LoVo (cell line): ENCODE data around the gene IL15.

Experiments used
- DNase-seq: peaks from one replicate; pipeline ENCODE4 v3.0.0-alpha.2; 2016; ENCODE audit warnings: low spot score

IL15 gene

DNA sequence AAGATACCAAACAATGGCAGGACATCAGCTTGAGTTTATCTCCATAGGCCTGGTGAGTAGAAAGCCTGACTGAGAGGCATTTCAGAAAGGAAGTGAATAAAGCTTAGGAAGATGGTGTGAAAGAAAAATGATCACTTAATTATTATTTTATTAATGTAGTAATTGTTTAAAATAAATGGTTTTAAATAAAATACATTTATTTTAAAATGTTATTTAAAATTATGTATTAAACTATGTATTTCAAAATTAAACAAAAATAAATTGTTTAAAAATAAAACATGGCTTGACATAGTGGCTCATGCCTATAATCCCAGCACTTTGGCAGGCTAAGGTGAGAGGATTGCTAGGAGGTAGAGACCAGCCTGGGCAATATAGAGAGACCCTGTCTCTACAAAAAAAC, 145.8 kb downstream of the IL15 start:
- DNase-seq, result no peak
